Measurements from ENCODE around the gene MLX. TPM values are rescaled to one million over a fixed set of nuclear protein-coding genes. Genes with fewer than 3 reads are reported as not detected.

Gene MLX
- total RNA-seq, 1 experiment from 2014 or later: 45.3 TPM

DNA sequence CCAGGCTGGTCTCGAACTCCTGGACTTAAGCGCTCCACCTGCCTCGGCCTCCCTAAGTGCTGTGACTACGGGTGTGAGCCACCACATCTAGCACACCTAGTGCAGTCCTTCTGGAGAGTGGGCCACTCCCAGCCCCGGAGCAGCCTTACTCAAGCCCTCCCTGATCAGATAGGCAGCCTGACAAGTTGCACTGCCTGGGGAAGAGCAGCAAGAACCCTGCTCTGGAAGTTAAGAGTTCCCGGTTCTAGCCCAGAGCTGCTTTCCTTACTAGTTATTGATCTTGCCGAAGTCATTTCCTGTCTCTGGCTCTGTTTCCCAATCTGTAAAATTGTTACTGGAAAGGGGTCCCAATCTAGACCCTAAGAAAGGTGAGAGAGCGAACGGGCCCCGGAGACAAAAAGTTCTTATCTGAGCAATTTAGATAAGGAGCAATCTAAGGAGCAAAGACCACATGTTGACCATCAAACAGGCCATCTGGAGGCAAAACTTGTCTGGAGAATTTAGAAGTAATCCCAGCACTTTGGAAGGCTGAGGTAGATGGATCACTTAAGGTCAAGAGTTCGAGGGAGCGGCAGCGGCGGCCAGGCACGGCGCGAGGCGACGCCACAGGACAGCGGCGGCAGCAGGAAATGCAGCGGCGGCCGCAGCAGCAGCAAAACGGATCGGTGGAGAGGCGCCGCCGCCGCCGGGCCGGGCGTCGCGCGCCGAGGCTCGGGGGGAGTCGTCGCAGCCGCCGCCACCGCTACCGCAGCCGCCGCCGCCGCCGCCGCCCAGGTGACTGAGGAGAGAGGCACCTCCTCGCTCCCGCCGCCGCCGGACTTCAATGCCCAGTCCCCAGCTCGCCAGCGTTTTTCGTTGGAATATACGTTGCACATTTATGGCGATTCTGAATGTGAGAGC is 35.2 kb upstream of the MLX start:
- peak overlapping the region; percentile 70 for H3K4me2 ChIP-seq (ENCODE audit: insufficient read depth, insufficient read length, low read length)
- H3K9me3 ChIP-seq (ENCODE audit: control insufficient read depth, low read depth, low read length): no peaks in the 10 kb centered on the region
- H3K56ac ChIP-seq (ENCODE audit: insufficient read length, low read depth, low read length): no peak overlapping the region
- no peak overlapping the region for H2BK15ac ChIP-seq (ENCODE audit: low read depth, low read length)
- no peak overlapping the region for H2AFZ ChIP-seq (ENCODE audit: low read length)
- H3K23me2 ChIP-seq (ENCODE audit: insufficient read length, low read depth, low read length, poor library complexity, severe bottlenecking): peaks cover 5% of the 10 kb centered on the region
- Mint-ChIP-seq H3K4me1 (peaks cover 8 to 17% of the 10 kb centered on the region in 2 experiments), H3K4me3 (peak overlapping the region; percentile 56 to 77), H3K27me3 (ENCODE audit: low read depth) (peaks cover 48% of the 10 kb centered on the region), H3K36me3 (ENCODE audit: insufficient read depth in 1 of 3, low read depth in 3 of 3) (no peaks in the 10 kb centered on the region; a peak in 2 of 7 replicates), H3K9me3 (0 out of 5 replicates have a peak, but pooled peaks cover 0 to 3% of the 10 kb centered on the region in 2 experiments), H3K27ac (no peak overlapping the region; a peak in 1 of 7 replicates)
- H3K79me1 ChIP-seq (ENCODE audit: insufficient read depth, low read depth, low read length, poor library complexity, severe bottlenecking): no peaks in the 10 kb centered on the region
- no peaks in the 10 kb centered on the region for H4K20me1 ChIP-seq (ENCODE audit: control insufficient read depth, insufficient read depth, insufficient read length)
- no peak overlapping the region for H2AK5ac ChIP-seq (ENCODE audit: insufficient read length, low read length)
- no peak overlapping the region; the same call in 1 of the 2 replicates for H3K14ac ChIP-seq (ENCODE audit: insufficient read depth, low read length)
- H3K27me3 ChIP-seq (ENCODE audit: insufficient read depth, low read length): no peaks in the 10 kb centered on the region
- H3K18ac ChIP-seq (ENCODE audit: insufficient read length, low read depth, low read length): peak overlapping the region; percentile 29
- TF ChIP-seq, protein P1, sequence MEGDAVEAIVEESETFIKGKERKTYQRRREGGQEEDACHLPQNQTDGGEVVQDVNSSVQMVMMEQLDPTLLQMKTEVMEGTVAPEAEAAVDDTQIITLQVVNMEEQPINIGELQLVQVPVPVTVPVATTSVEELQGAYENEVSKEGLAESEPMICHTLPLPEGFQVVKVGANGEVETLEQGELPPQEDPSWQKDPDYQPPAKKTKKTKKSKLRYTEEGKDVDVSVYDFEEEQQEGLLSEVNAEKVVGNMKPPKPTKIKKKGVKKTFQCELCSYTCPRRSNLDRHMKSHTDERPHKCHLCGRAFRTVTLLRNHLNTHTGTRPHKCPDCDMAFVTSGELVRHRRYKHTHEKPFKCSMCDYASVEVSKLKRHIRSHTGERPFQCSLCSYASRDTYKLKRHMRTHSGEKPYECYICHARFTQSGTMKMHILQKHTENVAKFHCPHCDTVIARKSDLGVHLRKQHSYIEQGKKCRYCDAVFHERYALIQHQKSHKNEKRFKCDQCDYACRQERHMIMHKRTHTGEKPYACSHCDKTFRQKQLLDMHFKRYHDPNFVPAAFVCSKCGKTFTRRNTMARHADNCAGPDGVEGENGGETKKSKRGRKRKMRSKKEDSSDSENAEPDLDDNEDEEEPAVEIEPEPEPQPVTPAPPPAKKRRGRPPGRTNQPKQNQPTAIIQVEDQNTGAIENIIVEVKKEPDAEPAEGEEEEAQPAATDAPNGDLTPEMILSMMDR (conservative IDR thresholded peaks at IDR 0.05): peak; percentile 47
- no peak overlapping the region for H3K27ac ChIP-seq (ENCODE audit: insufficient read length, low read depth, low read length)
- H4K91ac ChIP-seq (ENCODE audit: insufficient read length, low read depth, low read length): no peak overlapping the region
- H2BK12ac ChIP-seq (ENCODE audit: insufficient read length, low read depth, low read length): no peak overlapping the region
- DNase-seq: peak; percentile 77
- H2BK120ac ChIP-seq (ENCODE audit: low read depth, low read length, poor library complexity, severe bottlenecking): no peak overlapping the region
- H2BK5ac ChIP-seq (ENCODE audit: insufficient read length, low read length): no peak overlapping the region
- H4K8ac ChIP-seq (replicated peaks; ENCODE audit: insufficient read length, low read depth, low read length): no peak overlapping the region
- H3K9ac ChIP-seq (ENCODE audit: extremely low read depth, insufficient read length, low read length): no peak overlapping the region
- H3T11ph ChIP-seq (ENCODE audit: low read length): no peak overlapping the region
- no peaks in the 10 kb centered on the region for H3K79me2 ChIP-seq (ENCODE audit: insufficient read depth, low read length)
- H4K5ac ChIP-seq (ENCODE audit: insufficient read length, low read depth, low read length): no peak overlapping the region
- H3K4ac ChIP-seq (ENCODE audit: low read depth, low read length): no peak overlapping the region
- H3K4me1 ChIP-seq (ENCODE audit: insufficient read depth, low read length): no peaks in the 10 kb centered on the region
- WGBS (ENCODE audit: extremely low coverage, insufficient read length, low lambda C conversion rate): no CpG with 5 or more reads among the region's 60 CpGs
- H2BK20ac ChIP-seq (ENCODE audit: low read depth, low read length, poor library complexity, severe bottlenecking): no peak overlapping the region
- H3K23ac ChIP-seq (ENCODE audit: insufficient read length, low read depth, low read length): no peak overlapping the region
